HEK293T (cell line): ENCODE data around the gene CREB5.

Experiments used
- CTCF ChIA-PET: fragments of 350-600 bp; formaldehyde crosslinking; extraction: SDS; loops from one replicate; lab custom pipeline; 2021; ENCODE audit warnings: antibody characterized with exemption, inconsistent platforms; lab: Yijun Ruan, JAX
- POLR2A ChIA-PET: fragments of 350-600 bp; formaldehyde crosslinking; extraction: SDS; loops from one replicate; lab custom pipeline; 2020; ENCODE audit warnings: antibody characterized with exemption, inconsistent platforms; lab: Yijun Ruan, JAX
- DNase-seq: peaks from one replicate; pipeline ENCODE4 v3.0.0; 2012; ENCODE audit warnings: mixed read lengths; ENCODE audit errors: extremely low spot score
- ARNT ChIP-seq: fragments of 450-650 bp; IDR thresholded peaks from 2 replicates; pipeline ENCODE4 v1.6.1; 2017; ENCODE audit warnings: mild to moderate bottlenecking
- BHLHE40 ChIP-seq: fragments of 450-650 bp; IDR thresholded peaks from 2 replicates; pipeline ENCODE4 v1.6.1; 2016; ENCODE audit warnings: mild to moderate bottlenecking, moderate library complexity, borderline replicate concordance
- CTBP1 ChIP-seq: fragments of 450-650 bp; IDR thresholded peaks from 2 replicates; pipeline ENCODE4 v1.6.1; 2016; ENCODE audit warnings: borderline replicate concordance
- ELF4 ChIP-seq: fragments of 450-650 bp; IDR thresholded peaks from 2 replicates; pipeline ENCODE4 v1.6.1; 2017; ENCODE audit warnings: antibody characterized with exemption
- FOXA1 ChIP-seq: fragments of 450-650 bp; IDR thresholded peaks from 2 replicates; pipeline ENCODE4 v1.6.1; 2016; ENCODE audit warnings: mild to moderate bottlenecking
- FOXK2 ChIP-seq: fragments of 450-650 bp; IDR thresholded peaks from 2 replicates; pipeline ENCODE4 v1.6.1; 2016; ENCODE audit warnings: mild to moderate bottlenecking
- FOXM1 ChIP-seq: fragments of 450-650 bp; IDR thresholded peaks from 2 replicates; pipeline ENCODE4 v1.6.1; 2017; ENCODE audit warnings: mild to moderate bottlenecking, borderline replicate concordance
- HDGF ChIP-seq: fragments of 450-650 bp; IDR thresholded peaks from 2 replicates; pipeline ENCODE4 v1.6.1; 2017; ENCODE audit warnings: antibody characterized with exemption, borderline replicate concordance
- L3MBTL2 ChIP-seq: fragments of 450-650 bp; conservative IDR thresholded peaks from 2 replicates; pipeline ENCODE4 v1.6.1; 2016; ENCODE audit warnings: mild to moderate bottlenecking
- LEF1 ChIP-seq: fragments of 450-650 bp; IDR thresholded peaks from 2 replicates; pipeline ENCODE4 v1.6.1; 2017; ENCODE audit warnings: mild to moderate bottlenecking, borderline replicate concordance
- NFRKB ChIP-seq: fragments of 450-650 bp; IDR thresholded peaks from 2 replicates; pipeline ENCODE4 v1.6.1; 2016; ENCODE audit warnings: mild to moderate bottlenecking, moderate library complexity
- SP1 ChIP-seq: fragments of 450-650 bp; IDR thresholded peaks from 2 replicates; pipeline ENCODE4 v1.6.1; 2017
- SUZ12 ChIP-seq: fragments of 450-650 bp; IDR thresholded peaks from 2 replicates; pipeline ENCODE4 v1.6.1; 2016; ENCODE audit warnings: mild to moderate bottlenecking
- TARDBP ChIP-seq: fragments of 450-650 bp; IDR thresholded peaks from 2 replicates; pipeline ENCODE4 v1.6.1; 2016
- ZNF384 ChIP-seq: fragments of 450-650 bp; IDR thresholded peaks from 2 replicates; pipeline ENCODE4 v1.6.1; 2016
- TF ChIP-seq, protein P1 (sequence below): fragments of 450-650 bp; IDR thresholded peaks from 2 replicates; pipeline ENCODE4 v1.6.1; 2016

Gene CREB5

DNA sequence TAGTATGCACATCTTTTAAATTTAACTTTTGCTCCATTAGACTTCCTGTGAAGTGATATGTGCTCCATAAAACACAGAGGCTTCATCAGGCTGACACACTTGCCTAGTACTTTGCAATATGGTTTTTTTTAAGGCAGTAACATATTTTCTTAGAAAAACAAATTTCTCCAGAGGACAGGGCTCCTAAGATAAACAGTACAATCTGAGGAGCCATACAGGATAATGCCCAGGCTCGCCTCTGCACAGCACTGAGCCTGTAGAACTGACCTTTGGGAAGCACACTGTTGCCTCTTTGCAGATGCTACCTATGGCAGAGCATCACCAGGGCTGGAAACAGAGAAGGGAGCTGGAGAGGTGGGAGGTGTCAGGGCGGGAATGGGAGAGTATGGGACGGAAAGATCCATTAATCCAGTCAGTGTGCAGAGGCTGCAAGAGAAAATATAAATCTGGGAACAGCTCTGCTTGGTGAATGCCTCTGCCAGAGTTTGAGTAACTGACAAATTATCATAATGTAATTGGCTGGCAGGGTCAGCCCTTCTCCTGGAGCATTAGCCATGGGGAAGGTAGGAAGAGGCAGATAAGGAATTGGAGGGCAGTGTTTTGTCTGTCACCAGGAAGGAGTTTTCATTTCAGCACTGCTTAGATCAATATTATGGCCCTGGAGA is 132.3 kb downstream of the CREB5 start:
- DNase-seq, result no peak
- TF ChIP-seq ELF4 (no peak), FOXK2 (no peak), SUZ12 (no peak), HDGF (no peak), ARNT (no peak), BHLHE40 (no peak), L3MBTL2 (no peak), TARDBP (no peak), LEF1 (no peak), NFRKB (no peak), ZNF384 (no peak), SP1 (no peak), FOXM1 (no peak)
- CTCF ChIA-PET, result interaction anchor here (0.9 kb wide), 1 partner anchor 9 kb away, joined by 3 read pairs; no protein-coding TSS in a partner anchor
- POLR2A ChIA-PET, result no interaction called here

DNA sequence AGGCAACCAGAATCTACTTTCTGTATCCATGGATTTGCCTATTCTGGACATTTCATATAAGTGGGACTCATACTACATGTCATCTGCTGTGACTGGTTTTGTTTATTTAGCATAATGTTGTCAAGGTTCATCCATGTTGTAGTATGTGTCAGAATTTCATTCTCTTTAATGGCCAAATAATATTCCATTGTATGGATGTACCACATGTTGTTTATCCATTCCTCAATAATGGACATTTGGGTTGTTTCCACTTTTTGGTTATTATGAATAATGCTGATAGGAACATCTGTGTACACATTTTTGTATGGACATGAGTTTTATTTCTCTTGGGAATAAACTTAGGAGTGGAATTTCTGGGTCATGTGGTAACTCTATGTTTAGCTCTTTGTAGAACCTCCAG is 133.7 kb downstream of the CREB5 start:
- CTCF ChIA-PET, result no interaction called here

DNA sequence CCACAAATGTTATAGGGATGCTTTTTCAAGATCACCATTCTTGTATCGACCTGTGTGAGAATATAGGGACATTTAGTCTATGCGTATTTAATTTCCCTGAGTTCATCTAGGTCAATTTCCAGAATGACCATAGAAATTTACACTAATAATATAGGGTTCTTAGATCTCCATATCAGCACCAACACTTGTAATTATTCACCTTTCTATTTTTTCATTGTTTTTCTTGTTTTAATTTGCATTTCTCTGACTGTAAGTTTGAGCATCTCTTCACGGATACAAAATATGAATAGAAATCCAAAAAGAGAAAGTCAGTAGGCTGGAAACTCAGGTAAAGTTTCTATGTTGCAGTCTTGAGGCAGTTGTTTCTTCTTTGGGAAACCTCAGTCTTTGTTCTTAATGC is 134.8 kb downstream of the CREB5 start:
- DNase-seq, result no peak
- ChIA-PET CTCF (interaction anchor here (0.6 kb wide), 1 partner anchor 12 kb away, joined by 3 read pairs; no protein-coding TSS in a partner anchor), POLR2A (no interaction called here)
- TF ChIP-seq TARDBP (no peak), SUZ12 (no peak), FOXA1 (no peak), SP1 (no peak), ZNF384 (no peak), L3MBTL2 (no peak), NFRKB (no peak), BHLHE40 (no peak), FOXK2 (no peak), LEF1 (no peak), ELF4 (no peak), CTBP1 (no peak), FOXM1 (no peak), ARNT (no peak)
- TF ChIP-seq, protein P1, sequence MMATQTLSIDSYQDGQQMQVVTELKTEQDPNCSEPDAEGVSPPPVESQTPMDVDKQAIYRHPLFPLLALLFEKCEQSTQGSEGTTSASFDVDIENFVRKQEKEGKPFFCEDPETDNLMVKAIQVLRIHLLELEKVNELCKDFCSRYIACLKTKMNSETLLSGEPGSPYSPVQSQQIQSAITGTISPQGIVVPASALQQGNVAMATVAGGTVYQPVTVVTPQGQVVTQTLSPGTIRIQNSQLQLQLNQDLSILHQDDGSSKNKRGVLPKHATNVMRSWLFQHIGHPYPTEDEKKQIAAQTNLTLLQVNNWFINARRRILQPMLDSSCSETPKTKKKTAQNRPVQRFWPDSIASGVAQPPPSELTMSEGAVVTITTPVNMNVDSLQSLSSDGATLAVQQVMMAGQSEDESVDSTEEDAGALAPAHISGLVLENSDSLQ, result no peak

More for the DNA sequence above, 133.7 kb downstream of the CREB5 start:
- POLR2A ChIA-PET, result no interaction called here
- no peak for TF ChIP-seq FOXA1
- TF ChIP-seq ZNF384, result no peak
- no peak for TF ChIP-seq FOXK2
- DNase-seq, result no peak

DNA sequence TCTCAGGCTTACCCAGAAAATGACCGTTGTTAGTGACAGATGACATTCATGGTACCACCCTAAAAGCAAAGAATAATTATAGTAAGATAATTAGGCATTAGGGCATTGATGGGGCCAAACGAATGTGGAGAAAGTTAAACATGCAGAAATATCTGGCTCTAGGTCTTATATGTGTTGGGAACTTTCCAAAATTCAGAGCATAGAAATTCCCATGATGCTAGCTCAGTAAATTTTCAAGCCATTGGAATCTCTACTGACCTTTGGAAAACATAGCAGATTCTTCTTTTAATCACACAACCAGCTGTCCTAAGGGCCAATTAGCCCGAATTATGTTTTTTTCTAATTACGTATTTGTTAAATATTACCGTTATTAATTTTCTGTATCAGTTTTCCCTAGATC is 136.1 kb downstream of the CREB5 start:
- TF ChIP-seq ARNT (no peak), HDGF (no peak), L3MBTL2 (no peak), ZNF384 (no peak), LEF1 (no peak), SUZ12 (no peak), FOXA1 (no peak), CTBP1 (no peak), FOXK2 (no peak), BHLHE40 (no peak)
- ChIA-PET POLR2A (no interaction called here), CTCF (interaction anchor here (0.6 kb wide), 1 partner anchor 31 kb away, joined by 3 read pairs; no protein-coding TSS in a partner anchor)
- DNase-seq, result no peak

DNA sequence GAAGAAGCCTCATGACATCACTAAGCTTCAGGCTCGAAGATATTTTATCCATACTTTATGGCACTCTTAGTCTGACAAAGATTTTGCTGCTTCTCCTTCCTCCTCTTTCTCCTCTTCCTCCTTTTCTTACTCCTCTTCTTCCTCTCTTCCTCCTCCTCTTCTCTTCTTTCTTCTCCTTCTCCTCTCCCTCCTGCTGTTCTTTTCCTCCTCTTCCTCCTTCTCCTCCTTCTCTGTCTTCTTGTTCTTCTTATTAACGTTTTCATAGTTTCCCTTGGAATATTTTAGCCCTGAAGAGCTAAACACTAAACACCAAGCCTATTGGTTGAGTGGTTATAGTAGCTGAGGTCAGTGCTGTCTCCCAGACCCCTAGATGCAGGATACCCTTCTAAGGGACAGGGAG is 137.7 kb downstream of the CREB5 start:
- ChIA-PET POLR2A (no interaction called here), CTCF (interaction anchor here (1.1 kb wide), 1 partner anchor 12 kb away, joined by 3 read pairs; no protein-coding TSS in a partner anchor)
- TF ChIP-seq SUZ12 (no peak), NFRKB (no peak), HDGF (no peak), SP1 (no peak), FOXA1 (no peak), FOXM1 (no peak), LEF1 (no peak), ARNT (no peak)
- TF ChIP-seq, protein P1, result no peak
- no peak for DNase-seq

DNA sequence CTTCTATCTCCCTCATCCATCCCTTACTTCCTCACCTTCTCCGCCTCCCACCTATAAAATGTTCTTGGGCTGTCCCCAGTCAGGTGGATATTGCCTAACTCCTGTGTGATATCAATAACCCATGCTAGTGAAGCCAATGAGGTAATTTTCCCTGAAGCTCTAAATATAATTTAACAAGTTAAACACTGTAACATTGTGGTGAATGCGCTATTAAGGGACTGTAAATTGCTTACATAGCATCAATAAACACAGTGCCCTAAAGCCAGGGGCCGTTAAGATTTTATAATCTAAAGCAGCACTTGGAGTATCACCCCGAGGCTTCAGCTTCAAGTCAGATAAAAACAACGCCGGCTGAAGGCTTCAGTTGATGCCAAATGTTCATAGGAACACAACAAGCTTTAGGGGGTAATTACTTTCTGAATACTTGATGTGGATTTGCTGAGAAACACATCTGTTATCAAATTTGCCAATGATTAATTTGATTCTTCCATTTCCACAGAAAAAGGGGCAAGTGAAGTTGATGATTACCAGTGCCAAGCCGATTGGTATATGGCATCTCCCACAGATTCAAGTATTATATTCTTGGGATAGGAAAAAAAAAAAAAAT is 138.4 kb downstream of the CREB5 start:
- CTCF ChIA-PET, result interaction anchor here (0.6 kb wide), 1 partner anchor 120 kb away, joined by 3 read pairs; no protein-coding TSS in a partner anchor
- no peak for TF ChIP-seq FOXK2
- TF ChIP-seq FOXM1, result no peak
- no peak for TF ChIP-seq ELF4
- TF ChIP-seq, protein P1, result no peak
- no peak; the same call in 1 of the 2 replicates for TF ChIP-seq CTBP1
- no peak for TF ChIP-seq ZNF384
- TF ChIP-seq BHLHE40, result no peak
- TF ChIP-seq HDGF, result no peak
- TF ChIP-seq SUZ12, result no peak
- no peak for TF ChIP-seq TARDBP
- no peak for TF ChIP-seq L3MBTL2
- POLR2A ChIA-PET, result interaction anchor here (0.8 kb wide), 1 partner anchor 140 kb away, joined by 4 read pairs; no protein-coding TSS in a partner anchor
- no peak for DNase-seq
